ENCODE data around the gene GLB1L2.
A peak's percentile ranks its signal among the peaks of the same experiment; 100 is the strongest.
"Not testable (repeated sequence)": the region's sequence is repeated elsewhere in the genome, so short reads cannot be mapped to it uniquely, and the experiment has no call there.

Gene GLB1L2

DNA sequence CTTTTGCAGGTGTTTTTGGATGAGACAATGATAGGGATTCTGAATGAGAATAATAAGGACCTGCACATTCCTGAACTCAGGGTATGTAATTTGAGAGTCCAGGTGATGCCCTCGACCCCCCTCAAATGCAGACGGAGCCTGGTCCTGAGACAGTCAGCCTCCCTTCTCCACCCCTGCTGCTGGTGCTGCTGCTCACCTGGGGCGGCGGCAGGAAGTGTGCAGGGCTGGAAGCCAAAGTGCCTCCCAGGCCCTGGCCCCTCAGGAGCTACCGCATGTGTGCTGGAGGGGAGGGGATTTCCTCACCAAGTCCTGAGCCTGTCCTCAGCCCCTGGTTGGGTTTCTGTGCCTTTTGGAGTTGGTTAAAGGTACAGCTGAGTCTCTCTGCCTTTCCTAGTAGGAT is 19.0 kb upstream of the GLB1L2 start:
- peaks cover 1% of the 10 kb centered on the region for H3K36me3 Mint-ChIP-seq
- H3K4me3 Mint-ChIP-seq, result no peak overlapping the region
- peaks cover 3% of the 10 kb centered on the region for H3K9me3 Mint-ChIP-seq
- H3K4me1 Mint-ChIP-seq, result no peaks in the 10 kb centered on the region
- H3K27me3 Mint-ChIP-seq, result no peaks in the 10 kb centered on the region
- no peak overlapping the region for H3K27ac Mint-ChIP-seq

DNA sequence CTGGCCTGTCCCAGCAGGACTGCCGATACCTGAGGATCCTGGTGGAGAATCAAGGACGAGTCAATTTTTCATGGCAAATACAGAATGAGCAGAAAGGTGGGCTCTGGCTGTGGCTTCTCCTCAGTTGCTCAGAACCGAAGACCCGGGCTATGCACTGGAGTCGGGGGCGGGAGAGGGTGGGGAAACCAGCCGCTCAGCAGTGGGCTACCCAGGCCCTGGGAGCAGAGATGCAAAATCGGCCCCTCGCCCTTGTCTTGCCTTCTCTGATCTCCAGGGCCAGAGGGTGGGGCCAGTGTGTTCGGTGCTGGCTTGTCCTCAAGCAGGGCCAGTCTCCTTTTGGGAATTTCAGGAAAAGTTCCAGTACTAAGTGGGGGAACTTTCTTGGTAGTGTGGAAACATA is 18.4 kb upstream of the GLB1L2 start:
- Mint-ChIP-seq H3K27ac (no peak overlapping the region), H3K4me3 (no peak overlapping the region), H3K27me3 (no peaks in the 10 kb centered on the region), H3K9me3 (peaks cover 5% of the 10 kb centered on the region), H3K36me3 (peaks cover 2% of the 10 kb centered on the region), H3K4me1 (no peaks in the 10 kb centered on the region)

DNA sequence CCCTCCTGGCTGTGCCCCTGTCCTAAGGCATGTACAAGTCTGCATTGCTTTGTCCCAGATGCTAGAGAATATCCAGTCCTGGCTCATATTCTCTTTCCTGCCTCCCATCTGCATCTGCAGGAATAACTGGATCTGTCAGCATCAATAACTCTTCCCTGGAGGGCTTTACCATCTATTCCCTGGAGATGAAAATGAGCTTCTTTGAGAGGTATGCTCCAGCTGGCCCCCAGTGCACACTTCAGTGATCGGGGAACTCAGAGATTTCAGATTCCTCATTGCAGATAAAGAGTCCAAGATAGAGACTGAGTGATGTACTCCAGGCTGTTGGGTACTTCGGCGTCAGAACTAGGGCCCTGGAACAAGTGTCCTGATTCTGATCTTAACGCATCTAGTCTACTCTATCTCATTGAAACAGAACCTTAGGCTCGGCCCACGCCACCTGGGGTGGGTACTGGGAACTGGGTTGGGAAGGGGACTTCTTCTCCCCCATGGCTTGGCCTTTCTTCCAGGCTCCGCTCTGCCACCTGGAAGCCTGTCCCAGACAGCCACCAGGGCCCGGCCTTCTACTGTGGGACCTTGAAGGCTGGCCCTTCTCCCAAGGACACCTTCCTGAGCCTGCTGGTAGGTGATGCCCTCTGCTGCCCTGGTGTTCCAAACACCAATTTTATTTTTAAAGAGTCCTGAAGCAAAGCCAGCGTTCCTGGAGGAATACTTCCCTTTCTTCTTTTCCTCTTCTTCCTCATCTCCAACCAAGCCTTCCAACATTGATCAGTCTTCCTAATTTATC is 17.8 kb upstream of the GLB1L2 start:
- H3K36me3 Mint-ChIP-seq, result peaks cover 6% of the 10 kb centered on the region
- no peak overlapping the region for H3K27ac Mint-ChIP-seq
- no peaks in the 10 kb centered on the region for H3K27me3 Mint-ChIP-seq
- H3K4me3 Mint-ChIP-seq, result no peak overlapping the region
- peaks cover 5% of the 10 kb centered on the region for H3K9me3 Mint-ChIP-seq
- H3K4me1 Mint-ChIP-seq, result no peaks in the 10 kb centered on the region

DNA sequence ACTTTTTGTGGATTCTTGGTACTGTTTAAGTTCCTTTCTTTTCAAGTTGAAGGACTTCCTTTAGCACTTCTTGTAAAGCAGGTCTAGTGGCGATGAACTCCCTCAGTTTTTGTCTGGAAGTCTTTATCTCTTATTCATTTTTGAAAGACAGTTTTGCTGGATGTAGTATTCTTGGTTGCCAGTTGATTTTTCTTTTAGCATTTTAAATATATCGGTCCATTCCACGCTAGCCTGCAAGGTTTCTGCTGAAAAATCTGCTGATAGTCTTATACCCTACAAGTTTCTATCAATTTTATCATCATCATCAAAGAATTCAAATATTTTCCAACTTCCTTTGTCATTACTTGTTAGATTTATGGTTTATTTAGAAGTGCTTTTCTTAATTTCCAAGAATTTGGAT is 14.7 kb upstream of the GLB1L2 start:
- H3K27me3 Mint-ChIP-seq, result peaks cover 2% of the 10 kb centered on the region
- no peaks in the 10 kb centered on the region for H3K4me1 Mint-ChIP-seq
- H3K36me3 Mint-ChIP-seq, result peaks cover 17% of the 10 kb centered on the region
- H3K9me3 Mint-ChIP-seq, result peaks cover 26% of the 10 kb centered on the region
- no peak overlapping the region for H3K27ac Mint-ChIP-seq
- H3K4me3 Mint-ChIP-seq, result no peak overlapping the region

DNA sequence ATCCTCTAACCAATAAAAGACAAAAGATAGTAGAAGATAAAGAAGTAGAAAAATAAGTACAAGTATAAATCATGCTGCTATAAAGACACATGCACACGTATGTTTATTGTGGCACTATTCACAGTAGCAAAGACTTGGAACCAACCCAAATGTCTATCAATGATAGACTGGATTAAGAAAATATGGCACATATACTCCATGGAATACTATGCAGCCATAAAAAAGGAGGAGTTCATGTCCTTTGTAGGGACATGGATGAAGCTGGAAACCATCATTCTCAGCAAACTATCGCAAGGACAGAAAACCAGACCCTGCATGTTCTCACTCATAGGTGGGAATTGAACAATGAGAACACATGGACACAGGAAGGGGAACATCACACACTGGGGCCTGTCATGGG is 10.4 kb upstream of the GLB1L2 start:
- H3K27me3 Mint-ChIP-seq, H3K4me3 Mint-ChIP-seq, H3K4me1 Mint-ChIP-seq, H3K27ac Mint-ChIP-seq: not testable (repeated sequence)
- peaks cover 26% of the 10 kb centered on the region for H3K9me3 Mint-ChIP-seq
- peaks cover 17% of the 10 kb centered on the region for H3K36me3 Mint-ChIP-seq

DNA sequence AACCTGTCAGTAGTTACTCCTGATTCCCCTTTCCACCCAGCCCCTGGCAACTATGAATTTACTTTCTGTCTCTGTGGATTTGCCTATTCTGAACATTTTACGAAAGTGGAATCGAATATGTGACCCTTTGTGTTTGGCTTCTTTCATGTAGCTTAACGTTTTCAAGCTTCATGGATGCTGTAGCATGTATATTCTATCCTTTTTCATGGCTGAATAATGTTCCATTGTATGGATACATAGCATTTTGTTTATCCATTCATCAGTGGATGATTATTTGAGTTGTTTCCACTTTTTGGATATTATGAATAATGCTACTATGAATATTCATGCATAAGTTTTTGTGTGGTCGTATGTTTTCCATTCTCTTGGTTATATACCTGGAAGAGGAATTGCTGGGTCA is 9.2 kb upstream of the GLB1L2 start:
- no peak overlapping the region for H3K4me3 Mint-ChIP-seq
- H3K9me3 Mint-ChIP-seq, result peaks cover 26% of the 10 kb centered on the region
- H3K4me1 Mint-ChIP-seq, result no peaks in the 10 kb centered on the region
- H3K27ac Mint-ChIP-seq, result no peak overlapping the region
- peaks cover 16% of the 10 kb centered on the region for H3K36me3 Mint-ChIP-seq
- peaks cover 2% of the 10 kb centered on the region for H3K27me3 Mint-ChIP-seq

DNA sequence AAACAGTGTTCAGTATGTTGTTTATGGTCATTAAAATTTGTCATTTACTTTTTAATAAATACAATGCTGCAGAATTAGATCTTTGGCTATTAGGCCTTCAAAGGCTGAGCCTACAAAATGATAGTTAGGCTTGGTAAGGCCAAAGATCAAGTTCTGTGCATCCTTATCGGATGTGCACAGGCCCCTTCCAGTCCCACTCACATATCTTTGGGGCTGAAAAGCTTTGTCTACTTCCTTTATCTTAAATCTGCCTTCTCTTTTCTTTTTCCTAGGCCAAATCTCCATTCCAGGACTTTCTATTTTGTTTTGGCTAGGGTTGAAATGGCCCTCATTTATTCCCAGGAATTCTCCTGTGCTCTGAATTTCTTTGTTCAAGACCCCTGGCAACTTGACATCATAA is 3.4 kb upstream of the GLB1L2 start:
- H3K36me3 Mint-ChIP-seq, result no peaks in the 10 kb centered on the region
- H3K27ac Mint-ChIP-seq, result no peak overlapping the region
- H3K27me3 Mint-ChIP-seq, result peaks cover 2% of the 10 kb centered on the region
- no peak overlapping the region for H3K4me3 Mint-ChIP-seq
- peaks cover 15% of the 10 kb centered on the region for H3K4me1 Mint-ChIP-seq
- no peaks in the 10 kb centered on the region for H3K9me3 Mint-ChIP-seq

DNA sequence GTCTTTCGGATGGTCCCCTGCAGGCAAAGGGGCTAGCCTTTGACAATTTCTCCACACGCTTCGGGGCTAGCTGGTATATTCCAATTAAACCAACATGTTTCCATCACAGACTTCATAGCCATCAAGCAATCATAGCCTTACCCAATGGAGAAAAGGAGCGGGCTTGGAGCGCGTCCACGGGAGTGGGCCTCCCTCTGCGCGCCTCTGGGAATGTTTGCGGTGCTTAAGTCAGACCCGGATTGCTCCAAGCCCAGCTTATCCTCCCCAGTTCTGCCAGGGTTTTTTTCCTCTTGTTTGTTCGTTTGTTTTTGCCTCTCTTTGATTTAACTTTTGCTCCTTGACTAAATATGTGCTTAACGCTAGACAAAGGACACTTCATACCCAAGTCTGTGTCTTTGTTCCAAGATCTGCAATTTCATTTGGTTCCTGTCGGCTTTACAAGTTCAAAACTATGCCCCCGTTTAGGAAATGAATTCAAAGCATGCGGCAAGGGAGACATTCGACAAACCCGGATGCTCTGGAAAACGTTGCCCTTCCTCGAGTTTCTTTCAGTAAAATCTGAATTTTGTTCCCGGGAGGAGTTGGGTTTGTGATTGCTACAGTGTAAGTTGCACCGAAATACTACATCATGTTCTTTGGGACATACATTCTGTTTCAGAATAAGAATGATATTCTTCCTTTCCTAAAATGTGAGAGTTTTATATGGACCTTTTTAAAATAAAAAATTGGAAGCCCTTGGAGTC is 1.0 kb upstream of the GLB1L2 start:
- Mint-ChIP-seq H3K36me3 (no peaks in the 10 kb centered on the region), H3K4me1 (peaks cover 15% of the 10 kb centered on the region), H3K27me3 (peaks cover 2% of the 10 kb centered on the region), H3K27ac (no peak overlapping the region), H3K4me3 (peak overlapping the region; percentile 89), H3K9me3 (no peaks in the 10 kb centered on the region)

DNA sequence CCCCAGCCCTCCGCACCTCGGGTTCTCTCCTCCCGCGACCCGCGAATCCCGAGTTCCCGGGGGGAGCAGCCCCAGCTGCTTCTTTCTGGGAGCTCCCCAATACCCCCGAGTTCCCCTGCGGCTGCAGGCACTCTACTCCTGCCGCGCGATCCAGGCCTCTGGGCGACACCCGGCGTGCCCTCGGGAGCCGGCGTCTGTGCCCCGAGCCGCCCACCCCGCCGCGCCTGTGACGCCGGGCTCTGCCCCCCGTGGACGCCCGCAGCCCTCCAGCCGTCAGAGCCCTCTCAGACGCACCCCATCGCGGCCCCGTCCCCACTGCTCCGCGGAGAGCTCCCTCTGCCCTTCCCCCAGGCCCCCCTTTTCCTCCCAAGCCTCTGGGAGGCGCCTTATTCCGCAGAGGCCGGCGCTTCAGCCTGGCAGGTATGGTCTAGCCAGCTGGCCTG is 422 bp downstream of the GLB1L2 start:
- Mint-ChIP-seq H3K27ac (no peak overlapping the region), H3K4me3 (peak overlapping the region; percentile 91), H3K4me1 (peaks cover 15% of the 10 kb centered on the region), H3K27me3 (peaks cover 2% of the 10 kb centered on the region), H3K9me3 (no peaks in the 10 kb centered on the region), H3K36me3 (no peaks in the 10 kb centered on the region)

DNA sequence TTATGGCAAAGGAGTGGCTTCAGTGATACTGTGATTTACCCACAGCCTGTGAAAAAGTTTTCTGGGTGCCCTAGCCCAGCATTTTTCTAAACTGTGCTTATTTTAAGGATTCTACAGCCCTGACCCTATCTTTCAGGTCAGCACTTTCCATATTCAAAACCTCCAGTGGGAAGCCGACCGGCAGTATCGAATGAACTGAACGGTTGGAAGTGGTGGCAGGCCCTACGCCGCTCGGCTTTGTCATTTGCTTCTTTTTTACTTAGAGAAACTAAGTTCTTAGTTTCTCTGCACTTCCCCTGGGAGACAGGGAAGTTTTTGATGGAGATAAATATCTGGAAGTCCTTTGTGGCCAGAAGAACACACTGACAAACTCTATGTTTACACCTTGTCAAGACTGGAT is 994 bp downstream of the GLB1L2 start:
- Mint-ChIP-seq H3K36me3 (no peaks in the 10 kb centered on the region), H3K4me3 (peak overlapping the region; percentile 91), H3K4me1 (peaks cover 15% of the 10 kb centered on the region), H3K27me3 (peaks cover 2% of the 10 kb centered on the region), H3K27ac (no peak overlapping the region), H3K9me3 (no peaks in the 10 kb centered on the region)

DNA sequence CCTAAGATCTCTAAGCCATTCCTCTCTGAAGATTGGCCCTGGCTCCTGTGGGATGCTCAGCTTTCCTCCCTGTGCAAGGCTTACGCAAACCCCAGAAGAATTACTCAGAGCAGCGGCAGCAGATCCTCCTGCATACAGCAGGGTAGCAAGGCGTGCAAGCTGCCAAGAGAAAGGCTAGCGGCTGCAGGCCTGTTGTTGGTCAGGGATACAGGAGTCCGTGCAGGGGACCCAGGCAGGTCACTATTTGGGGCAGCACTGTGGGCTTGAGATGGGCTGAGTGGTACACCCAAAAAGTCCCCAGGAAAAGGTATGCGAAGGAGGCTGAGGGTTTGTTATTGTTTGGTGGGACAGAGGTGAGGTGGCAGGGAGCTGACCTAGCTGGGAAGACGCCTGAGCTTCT is 1.5 kb downstream of the GLB1L2 start:
- Mint-ChIP-seq H3K4me1 (peaks cover 15% of the 10 kb centered on the region), H3K36me3 (no peaks in the 10 kb centered on the region), H3K9me3 (no peaks in the 10 kb centered on the region), H3K27me3 (peaks cover 2% of the 10 kb centered on the region), H3K27ac (no peak overlapping the region), H3K4me3 (peak overlapping the region; percentile 91)

DNA sequence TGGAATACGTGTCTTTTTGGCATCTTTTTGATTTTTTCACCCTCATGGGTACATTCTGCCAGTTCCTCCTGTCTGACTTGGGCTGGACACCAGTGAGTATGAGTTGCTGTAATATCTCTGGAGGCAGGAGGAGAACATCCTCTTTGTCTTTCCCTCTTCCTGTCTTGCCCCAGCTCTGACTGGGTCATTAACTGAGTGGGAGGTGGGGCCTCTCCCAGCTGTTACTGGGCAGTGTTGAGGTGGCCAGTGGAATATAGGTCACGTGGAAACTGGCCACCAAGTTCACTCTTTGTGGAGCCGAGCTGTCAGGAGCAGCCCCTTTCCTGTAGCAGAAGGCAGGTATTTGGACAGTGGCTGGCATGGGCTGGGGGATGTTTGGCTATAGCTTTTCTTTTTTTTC is 2.2 kb downstream of the GLB1L2 start:
- Mint-ChIP-seq H3K9me3 (no peaks in the 10 kb centered on the region), H3K27ac (no peak overlapping the region), H3K27me3 (peaks cover 2% of the 10 kb centered on the region), H3K4me3 (peak overlapping the region; percentile 30), H3K4me1 (peaks cover 15% of the 10 kb centered on the region), H3K36me3 (no peaks in the 10 kb centered on the region)

DNA sequence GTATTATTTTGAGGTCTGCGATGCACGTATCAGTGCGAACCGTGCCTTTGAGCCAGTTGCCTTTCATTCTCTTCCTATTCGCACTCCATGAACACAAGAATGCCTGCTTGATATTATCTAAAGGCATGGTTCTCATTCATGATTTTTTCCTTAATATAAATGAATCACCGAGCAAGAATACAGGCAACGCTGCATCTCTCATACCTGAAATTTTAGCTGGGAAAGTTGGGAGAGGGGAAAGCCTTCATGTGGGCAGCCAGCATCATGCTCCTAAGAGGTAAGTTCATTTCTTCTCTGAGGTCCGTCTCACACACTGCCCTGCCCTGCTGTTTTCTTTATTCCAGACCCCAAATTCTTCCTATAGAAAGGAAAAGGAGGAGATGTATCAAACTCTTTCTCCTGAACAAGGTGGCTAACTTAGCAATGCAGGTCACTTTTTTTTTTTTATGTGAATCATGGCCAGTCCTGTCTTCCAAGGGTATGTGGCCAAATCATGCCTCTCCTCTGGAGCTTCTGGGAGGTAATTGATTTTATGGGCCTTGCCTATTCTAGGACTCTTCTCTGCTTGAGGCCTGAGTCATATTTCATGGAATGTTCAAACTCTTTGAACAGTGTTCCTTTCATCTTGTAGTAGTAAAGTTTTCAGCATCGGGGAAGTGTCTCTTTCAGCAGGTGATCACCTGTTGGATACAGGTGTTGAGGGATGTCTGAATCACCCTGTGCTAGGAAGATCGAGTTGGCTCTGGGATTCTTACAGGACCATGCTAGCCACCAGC is 3.2 kb downstream of the GLB1L2 start:
- Mint-ChIP-seq H3K36me3 (no peaks in the 10 kb centered on the region), H3K4me1 (peaks cover 15% of the 10 kb centered on the region), H3K4me3 (no peak overlapping the region), H3K9me3 (no peaks in the 10 kb centered on the region), H3K27ac (peak overlapping the region; percentile 81), H3K27me3 (peaks cover 2% of the 10 kb centered on the region)

DNA sequence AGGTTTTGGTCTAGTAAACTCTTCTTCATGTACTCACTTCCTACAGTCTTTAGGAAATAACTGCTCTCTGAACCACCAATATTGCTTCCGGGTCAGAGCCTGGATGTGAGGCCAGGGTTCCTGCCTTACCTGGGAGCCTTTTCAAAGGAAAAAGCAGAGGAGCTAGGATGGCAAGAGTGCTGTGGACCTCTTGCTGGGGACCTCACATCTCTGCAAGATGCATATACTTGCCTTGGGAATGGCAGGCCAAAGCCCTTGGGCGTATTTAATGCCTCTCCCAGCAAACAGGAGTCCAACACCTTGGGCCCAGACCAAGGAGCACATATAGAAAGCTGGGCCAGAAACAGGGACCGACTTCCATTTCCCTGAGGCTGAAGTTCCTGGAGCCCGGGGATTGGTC is 5.3 kb downstream of the GLB1L2 start:
- Mint-ChIP-seq H3K27me3 (peaks cover 2% of the 10 kb centered on the region), H3K36me3 (no peaks in the 10 kb centered on the region), H3K9me3 (no peaks in the 10 kb centered on the region), H3K4me3 (no peak overlapping the region), H3K27ac (no peak overlapping the region), H3K4me1 (peaks cover 6% of the 10 kb centered on the region)

DNA sequence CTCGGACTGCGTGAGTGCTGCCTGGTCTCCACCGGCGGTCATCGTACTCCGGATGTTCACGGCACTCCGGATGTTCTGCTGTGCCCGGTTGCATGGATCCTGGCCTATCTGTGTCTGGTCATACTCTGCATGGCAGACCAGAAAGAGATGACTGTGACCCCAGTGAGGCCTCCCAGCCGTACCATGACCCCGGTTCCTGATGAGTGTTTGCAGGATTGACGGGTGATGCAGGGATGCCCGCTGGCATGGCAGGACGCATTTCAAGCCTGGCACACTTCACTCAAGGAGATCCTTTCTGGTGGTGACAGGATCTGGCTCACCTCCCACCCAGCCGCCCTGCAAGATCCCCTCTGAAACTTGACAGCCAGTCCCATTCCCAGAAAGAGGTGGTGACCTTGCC is 6.3 kb downstream of the GLB1L2 start:
- Mint-ChIP-seq H3K9me3 (no peaks in the 10 kb centered on the region), H3K4me1 (peaks cover under 1% of the 10 kb centered on the region), H3K36me3 (no peaks in the 10 kb centered on the region), H3K27me3 (no peaks in the 10 kb centered on the region), H3K4me3 (no peak overlapping the region), H3K27ac (no peak overlapping the region)

DNA sequence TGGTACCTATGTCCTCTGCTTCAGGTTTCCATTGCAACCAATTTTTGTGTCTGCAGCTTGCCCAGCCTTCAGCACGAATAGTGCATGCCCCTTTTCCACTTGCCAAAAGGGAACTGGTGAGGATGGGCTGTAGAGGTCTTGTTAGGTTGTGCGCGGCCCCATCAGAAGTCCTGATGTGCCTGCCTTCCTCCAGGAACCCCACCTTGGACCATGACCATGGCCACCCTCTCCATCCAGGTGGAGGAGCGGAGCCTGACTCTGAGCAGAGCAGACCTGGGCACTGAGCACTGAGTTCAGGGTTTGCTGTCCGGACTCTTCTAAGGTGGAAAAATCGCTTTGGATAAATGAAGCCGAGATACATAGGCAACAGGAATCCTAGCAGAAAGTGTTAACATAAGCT is 6.9 kb downstream of the GLB1L2 start:
- H3K4me1 Mint-ChIP-seq, result no peaks in the 10 kb centered on the region
- no peak overlapping the region for H3K4me3 Mint-ChIP-seq
- H3K27ac Mint-ChIP-seq, result no peak overlapping the region
- no peaks in the 10 kb centered on the region for H3K36me3 Mint-ChIP-seq
- H3K27me3 Mint-ChIP-seq, result no peaks in the 10 kb centered on the region
- no peaks in the 10 kb centered on the region for H3K9me3 Mint-ChIP-seq
